ENCODE data around the gene OR2AG1. TPM values are rescaled to one million over a fixed set of nuclear protein-coding genes. Genes with fewer than 3 reads are reported as not detected.

The OR2AG1 gene
- total RNA-seq, 1 donor from 2014 or later = not detected

Other genes starting within 250 kb of the OR2AG1 start
- 19.8 TPM for gene RRP8, start 179.4 kb upstream of the OR2AG1 start, total RNA-seq
- 191 TPM for gene ILK, start 179.2 kb upstream of the OR2AG1 start, total RNA-seq
- gene TAF10, start 170.8 kb upstream of the OR2AG1 start, total RNA-seq = 83.6 TPM
- gene TPP1, start 163.6 kb upstream of the OR2AG1 start, total RNA-seq = 71.5 TPM
- 9.6 TPM for gene DCHS1, start 127.2 kb upstream of the OR2AG1 start, total RNA-seq
- 46.5 TPM for gene MRPL17, start 99.7 kb upstream of the OR2AG1 start, total RNA-seq
- not detected for gene OR2AG2, start 11.0 kb upstream of the OR2AG1 start, total RNA-seq
- not detected for gene OR6A2, start 16.7 kb downstream of the OR2AG1 start, total RNA-seq
- not detected for gene OR10A5, start 62.7 kb downstream of the OR2AG1 start, total RNA-seq
- gene OR10A2, start 80.0 kb downstream of the OR2AG1 start, total RNA-seq = not detected
- gene OR10A4, start 93.6 kb downstream of the OR2AG1 start, total RNA-seq = not detected
- not detected for gene OR2D2, start 109.5 kb downstream of the OR2AG1 start, total RNA-seq
- gene OR2D3, start 138.0 kb downstream of the OR2AG1 start, total RNA-seq = not detected
- 0.22 TPM for gene ZNF215, start 143.4 kb downstream of the OR2AG1 start, total RNA-seq
- 1.9 TPM for gene ZNF214, start 237.3 kb downstream of the OR2AG1 start, total RNA-seq
- gene NLRP14, start 237.5 kb downstream of the OR2AG1 start, total RNA-seq = not detected

Measured in Right ventricle myocardium superior (tissue), 1 donor.